DOHH2 (cell line): ENCODE measurements around the gene ARHGAP33.
"Not testable (repeated sequence)": the region's sequence is repeated elsewhere in the genome, so short reads cannot be mapped to it uniquely, and the experiment has no call there.

ENCODE experiments used
- H3F3A ChIP-seq: fragments of 200-600 bp; sonication (generic), shearing (Covaris generic); 2 replicates; pipeline ENCODE4 v1.6.0; 2016; ENCODE audit warnings: antibody characterized with exemption, mild to moderate bottlenecking; ENCODE audit not compliant: control insufficient read depth, insufficient read depth
- H3K27ac ChIP-seq: fragments of 200-600 bp; sonication (generic); 2 replicates; pipeline ENCODE4 v1.5.1; 2014; ENCODE audit warnings: low read depth, mild to moderate bottlenecking, low read length, moderate library complexity
- H3K27me3 ChIP-seq: fragments of 200-600 bp; sonication (generic); 2 replicates; pipeline ENCODE4 v1.6.1; 2014; ENCODE audit warnings: mild to moderate bottlenecking, low read length, mixed read lengths; ENCODE audit not compliant: control insufficient read depth
- H3K36me3 ChIP-seq: fragments of 200-600 bp; sonication (generic); 2 replicates; pipeline ENCODE4 v1.6.1; 2014; ENCODE audit warnings: mild to moderate bottlenecking, low read length, moderate library complexity, mixed read lengths; ENCODE audit not compliant: control insufficient read depth
- H3K4me1 ChIP-seq: fragments of 200-600 bp; sonication (generic); 2 replicates; pipeline ENCODE4 v1.6.1; 2014; ENCODE audit warnings: mild to moderate bottlenecking, low read length, mixed read lengths; ENCODE audit not compliant: control insufficient read depth
- H3K4me2 ChIP-seq: fragments of 200-600 bp; sonication (generic); 2 replicates; pipeline ENCODE4 v1.6.0; 2014; ENCODE audit warnings: mild to moderate bottlenecking, low read length, moderate library complexity
- H3K4me3 ChIP-seq: fragments of 200-600 bp; sonication (generic); 2 replicates; pipeline ENCODE4 v1.5.1; 2014; ENCODE audit warnings: mild to moderate bottlenecking, low read length, mixed read lengths
- H3K79me2 ChIP-seq: fragments of 200-600 bp; sonication (generic); 2 replicates; pipeline ENCODE4 v1.6.1; 2014; ENCODE audit warnings: mild to moderate bottlenecking, low read length, mixed read lengths; ENCODE audit not compliant: control insufficient read depth
- H3K9me2 ChIP-seq: fragments of 200-600 bp; sonication (generic); replicated peaks from 2 replicates; pipeline ENCODE4 v1.6.1; 2014; ENCODE audit warnings: mild to moderate bottlenecking, low read length, mixed read lengths; ENCODE audit not compliant: control insufficient read depth
- H3K9me3 ChIP-seq: fragments of 200-600 bp; sonication (generic); 2 replicates; pipeline ENCODE4 v1.6.1; 2014; ENCODE audit warnings: antibody characterized with exemption, low read length, mixed read lengths; ENCODE audit not compliant: control insufficient read depth, insufficient read depth
- H4K20me1 ChIP-seq: fragments of 200-600 bp; sonication (generic); 2 replicates; pipeline ENCODE4 v1.6.0; 2014; ENCODE audit warnings: low read depth, mild to moderate bottlenecking, antibody characterized with exemption, low read length, moderate library complexity; ENCODE audit not compliant: control insufficient read depth, insufficient read depth
- EZH2phosphoT487 ChIP-seq: fragments of 200-600 bp; sonication (generic); IDR thresholded peaks from 2 replicates; pipeline ENCODE4 v1.6.1; 2017; ENCODE audit warnings: borderline replicate concordance, mild to moderate bottlenecking, antibody characterized with exemption, low read length, moderate library complexity, mixed read lengths
- TF ChIP-seq, protein P1 (sequence below): fragments of 200-600 bp; sonication (generic); IDR thresholded peaks from one replicate; pipeline ENCODE4 v1.5.1; 2014; ENCODE audit warnings: antibody characterized with exemption, mild to moderate bottlenecking, low read depth, low read length; ENCODE audit not compliant: poor library complexity, severe bottlenecking

The ARHGAP33 gene

GRCh38 chr19:35833972-35834371 lies 58.6 kb downstream of the ARHGAP33 start:
- H3K27ac ChIP-seq = no peak overlapping the region
- no peaks in the 10 kb centered on the region for H3K27me3 ChIP-seq
- no peak for TF ChIP-seq EZH2phosphoT487
- TF ChIP-seq, protein P1, sequence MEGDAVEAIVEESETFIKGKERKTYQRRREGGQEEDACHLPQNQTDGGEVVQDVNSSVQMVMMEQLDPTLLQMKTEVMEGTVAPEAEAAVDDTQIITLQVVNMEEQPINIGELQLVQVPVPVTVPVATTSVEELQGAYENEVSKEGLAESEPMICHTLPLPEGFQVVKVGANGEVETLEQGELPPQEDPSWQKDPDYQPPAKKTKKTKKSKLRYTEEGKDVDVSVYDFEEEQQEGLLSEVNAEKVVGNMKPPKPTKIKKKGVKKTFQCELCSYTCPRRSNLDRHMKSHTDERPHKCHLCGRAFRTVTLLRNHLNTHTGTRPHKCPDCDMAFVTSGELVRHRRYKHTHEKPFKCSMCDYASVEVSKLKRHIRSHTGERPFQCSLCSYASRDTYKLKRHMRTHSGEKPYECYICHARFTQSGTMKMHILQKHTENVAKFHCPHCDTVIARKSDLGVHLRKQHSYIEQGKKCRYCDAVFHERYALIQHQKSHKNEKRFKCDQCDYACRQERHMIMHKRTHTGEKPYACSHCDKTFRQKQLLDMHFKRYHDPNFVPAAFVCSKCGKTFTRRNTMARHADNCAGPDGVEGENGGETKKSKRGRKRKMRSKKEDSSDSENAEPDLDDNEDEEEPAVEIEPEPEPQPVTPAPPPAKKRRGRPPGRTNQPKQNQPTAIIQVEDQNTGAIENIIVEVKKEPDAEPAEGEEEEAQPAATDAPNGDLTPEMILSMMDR = no peak
- no peaks in the 10 kb centered on the region for H4K20me1 ChIP-seq
- H3F3A ChIP-seq = no peaks in the 10 kb centered on the region
- H3K4me3 ChIP-seq = no peak overlapping the region
- H3K4me2 ChIP-seq = no peak overlapping the region
- H3K36me3 ChIP-seq = no peaks in the 10 kb centered on the region
- H3K9me3 ChIP-seq = peaks cover under 1% of the 10 kb centered on the region
- H3K79me2 ChIP-seq = no peaks in the 10 kb centered on the region
- H3K4me1 ChIP-seq = no peaks in the 10 kb centered on the region
- no peaks in the 10 kb centered on the region for H3K9me2 ChIP-seq

GRCh38 chr19:35836096-35836495 lies 60.7 kb downstream of the ARHGAP33 start:
- not testable (repeated sequence) for H3K9me3 ChIP-seq, H3K4me1 ChIP-seq, H3F3A ChIP-seq, H3K9me2 ChIP-seq, H3K4me2 ChIP-seq, H3K4me3 ChIP-seq, H3K36me3 ChIP-seq, H3K27ac ChIP-seq, H3K79me2 ChIP-seq, H4K20me1 ChIP-seq, H3K27me3 ChIP-seq
